A375 (cell line): Measurements from ENCODE around the gene RRAS2. TPM values are rescaled to one million over a fixed set of nuclear protein-coding genes. Genes with fewer than 3 reads are reported as not detected.

ENCODE experiments used
- total RNA-seq: library from RNA; depleted of rRNA; stranded (reverse); fragments of >200 nt; shearing (Covaris generic); gene quantifications from 2 replicates; pipeline ENCODE4 v1.2.3, GENCODE V29; 2014; rRNA removed

The RRAS2 gene
- total RNA-seq = 26.5 and 32.5 TPM in 2 replicates

GRCh38 chr11:14358729-14359439 lies at the start of gene RRAS2:
TSS of gene RRAS2 (minus strand) at chr11:14359183. CDS start at chr11:14358870, 313 bp downstream.

Other genes with a start within 250 kb of the RRAS2 start
- gene COPB1, start 140.6 kb upstream of the RRAS2 start, total RNA-seq = 63.4 and 76.8 TPM in 2 replicates
- gene PSMA1, start 161.2 kb upstream of the RRAS2 start, total RNA-seq = 131 and 134 TPM in 2 replicates